ENCODE data around the gene UBA5.
"Not testable (repeated sequence)": the region's sequence is repeated elsewhere in the genome, so short reads cannot be mapped to it uniquely, and the experiment has no call there.

The UBA5 gene

GRCh38 chr3:132660052-132660810, at the start of gene UBA5 (continued):
- TF ChIP-seq PRDM10 (tag by site-specific recombination; IDR thresholded peaks at IDR 0.05) = peak; percentile 14; the same call in 1 of the 2 replicates
- TF ChIP-seq, protein P1, sequence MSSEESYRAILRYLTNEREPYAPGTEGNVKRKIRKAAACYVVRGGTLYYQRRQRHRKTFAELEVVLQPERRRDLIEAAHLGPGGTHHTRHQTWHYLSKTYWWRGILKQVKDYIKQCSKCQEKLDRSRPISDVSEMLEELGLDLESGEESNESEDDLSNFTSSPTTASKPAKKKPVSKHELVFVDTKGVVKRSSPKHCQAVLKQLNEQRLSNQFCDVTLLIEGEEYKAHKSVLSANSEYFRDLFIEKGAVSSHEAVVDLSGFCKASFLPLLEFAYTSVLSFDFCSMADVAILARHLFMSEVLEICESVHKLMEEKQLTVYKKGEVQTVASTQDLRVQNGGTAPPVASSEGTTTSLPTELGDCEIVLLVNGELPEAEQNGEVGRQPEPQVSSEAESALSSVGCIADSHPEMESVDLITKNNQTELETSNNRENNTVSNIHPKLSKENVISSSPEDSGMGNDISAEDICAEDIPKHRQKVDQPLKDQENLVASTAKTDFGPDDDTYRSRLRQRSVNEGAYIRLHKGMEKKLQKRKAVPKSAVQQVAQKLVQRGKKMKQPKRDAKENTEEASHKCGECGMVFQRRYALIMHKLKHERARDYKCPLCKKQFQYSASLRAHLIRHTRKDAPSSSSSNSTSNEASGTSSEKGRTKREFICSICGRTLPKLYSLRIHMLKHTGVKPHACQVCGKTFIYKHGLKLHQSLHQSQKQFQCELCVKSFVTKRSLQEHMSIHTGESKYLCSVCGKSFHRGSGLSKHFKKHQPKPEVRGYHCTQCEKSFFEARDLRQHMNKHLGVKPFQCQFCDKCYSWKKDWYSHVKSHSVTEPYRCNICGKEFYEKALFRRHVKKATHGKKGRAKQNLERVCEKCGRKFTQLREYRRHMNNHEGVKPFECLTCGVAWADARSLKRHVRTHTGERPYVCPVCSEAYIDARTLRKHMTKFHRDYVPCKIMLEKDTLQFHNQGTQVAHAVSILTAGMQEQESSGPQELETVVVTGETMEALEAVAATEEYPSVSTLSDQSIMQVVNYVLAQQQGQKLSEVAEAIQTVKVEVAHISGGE (tag by site-specific recombination; conservative IDR thresholded peaks at IDR 0.05; ENCODE audit: low read depth) = peak; percentile 99
- TF ChIP-seq ZNF660 (tag by site-specific recombination; IDR thresholded peaks at IDR 0.05) = 0 out of 2 replicates have a peak, but pooled peaks have one; percentile 46
- TF ChIP-seq, protein P2, sequence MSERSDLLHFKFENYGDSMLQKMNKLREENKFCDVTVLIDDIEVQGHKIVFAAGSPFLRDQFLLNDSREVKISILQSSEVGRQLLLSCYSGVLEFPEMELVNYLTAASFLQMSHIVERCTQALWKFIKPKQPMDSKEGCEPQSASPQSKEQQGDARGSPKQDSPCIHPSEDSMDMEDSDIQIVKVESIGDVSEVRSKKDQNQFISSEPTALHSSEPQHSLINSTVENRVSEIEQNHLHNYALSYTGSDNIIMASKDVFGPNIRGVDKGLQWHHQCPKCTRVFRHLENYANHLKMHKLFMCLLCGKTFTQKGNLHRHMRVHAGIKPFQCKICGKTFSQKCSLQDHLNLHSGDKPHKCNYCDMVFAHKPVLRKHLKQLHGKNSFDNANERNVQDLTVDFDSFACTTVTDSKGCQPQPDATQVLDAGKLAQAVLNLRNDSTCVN (tag by site-specific recombination; optimal IDR thresholded peaks at IDR 0.05) = peak; percentile 52
- no peak for TF ChIP-seq ZNF555 (tag by site-specific recombination; conservative IDR thresholded peaks at IDR 0.05)
- 0 out of 2 replicates have a peak, but pooled peaks have one; percentile 8 for TF ChIP-seq ZNF629 (tag by site-specific recombination; IDR thresholded peaks at IDR 0.05)
- TF ChIP-seq ZNF792 (tag by site-specific recombination; IDR thresholded peaks at IDR 0.05) = no peak
- peak; percentile 50 for TF ChIP-seq ZFHX2 (tag by site-specific recombination; conservative IDR thresholded peaks at IDR 0.05)
- TF ChIP-seq ZNF335 (tag by site-specific recombination; conservative IDR thresholded peaks at IDR 0.05) = peak; percentile 87
- TF ChIP-seq ATF2 (tag by site-specific recombination; IDR thresholded peaks at IDR 0.05; ENCODE audit: low read depth) = no peak
- no peak for TF ChIP-seq IKZF3 (tag by site-specific recombination; IDR thresholded peaks at IDR 0.05)
- TF ChIP-seq GLI4 (tag by site-specific recombination; IDR thresholded peaks at IDR 0.05) = peak; percentile 32; the same call in 1 of the 2 replicates
- peak; percentile 59; the same call in 1 of the 2 replicates for TF ChIP-seq ZNF76 (tag by site-specific recombination; IDR thresholded peaks at IDR 0.05; ENCODE audit: borderline replicate concordance, low read depth)
- TF ChIP-seq ZNF391 (tag by site-specific recombination; IDR thresholded peaks at IDR 0.05; ENCODE audit: borderline replicate concordance, low read depth) = 0 out of 2 replicates have a peak, but pooled peaks have one; percentile 25

DNA sequence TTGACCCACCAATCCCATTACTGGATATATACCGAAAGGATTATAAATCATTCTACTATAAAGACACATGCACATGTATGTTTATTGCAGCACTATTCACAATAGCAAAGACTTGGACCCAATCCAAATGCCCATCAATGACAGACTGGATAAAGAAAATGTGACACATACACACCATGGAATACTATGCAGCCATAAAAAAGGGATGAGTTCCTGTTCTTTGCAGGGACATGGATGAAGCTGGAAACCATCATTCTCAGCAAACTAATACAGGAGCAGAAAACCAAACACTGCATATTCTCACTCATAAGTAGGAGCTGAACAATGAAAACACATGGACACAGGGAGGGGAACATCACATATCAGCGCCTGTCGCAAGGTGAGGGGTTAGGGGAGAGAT, 44.8 kb upstream of the UBA5 start:
- H3K4me3 ChIP-seq (ENCODE audit: low read depth, low read length); H3K4me1 ChIP-seq (ENCODE audit: control insufficient read depth, insufficient read depth, low read length); H3K27ac ChIP-seq (ENCODE audit: extremely low read depth, low read depth, low read length); H3K9me3 ChIP-seq (ENCODE audit: control insufficient read depth, insufficient read depth, low read depth, low read length); CTCF ChIA-PET; POLR2A ChIA-PET: not testable (repeated sequence)
- H3K36me3 ChIP-seq (ENCODE audit: control insufficient read depth in 2 of 2, insufficient read depth in 1 of 2, low read length in 2 of 2) = peaks cover 0 to 20% of the 10 kb centered on the region in 2 experiments; a peak in 1 of 3 replicates
- TF ChIP-seq ZNF146 (tag by site-specific recombination; IDR thresholded peaks at IDR 0.05) = peak; percentile 74

Measured in HEK293 (cell line).